8988T (cell line): ENCODE measurements around the gene DBN1.
"Not testable (repeated sequence)": the region's sequence is repeated elsewhere in the genome, so short reads cannot be mapped to it uniquely, and the experiment has no call there.

ENCODE experiments used
- DNase-seq: peaks from one replicate; pipeline ENCODE4 v3.0.0; 2011

DBN1 gene

GRCh38 chr5:177490992-177491391 is 17.6 kb upstream of the DBN1 start:
- DNase-seq, result no peak

GRCh38 chr5:177490311-177490991 is 17.0 kb upstream of the DBN1 start:
- no peak for DNase-seq

GRCh38 chr5:177489119-177489716 is 15.8 kb upstream of the DBN1 start:
- DNase-seq, result peak; percentile 84

GRCh38 chr5:177487975-177488374 is 14.5 kb upstream of the DBN1 start:
- DNase-seq, result no peak

- DNase-seq, result no peak
These were observed 13.7 kb upstream of the DBN1 start for GRCh38 chr5:177487144-177487543.

GRCh38 chr5:177486256-177486655 is 12.8 kb upstream of the DBN1 start:
- no peak for DNase-seq

- DNase-seq, result not testable (repeated sequence)
These were observed 12.3 kb upstream of the DBN1 start for GRCh38 chr5:177485753-177486152.

GRCh38 chr5:177484902-177485549 is 11.6 kb upstream of the DBN1 start:
- no peak for DNase-seq

- no peak for DNase-seq
These were observed 10.8 kb upstream of the DBN1 start for GRCh38 chr5:177483994-177484901.

GRCh38 chr5:177483042-177483441 is 9.6 kb upstream of the DBN1 start:
- DNase-seq, result no peak

GRCh38 chr5:177482359-177482795 is 8.9 kb upstream of the DBN1 start:
- no peak for DNase-seq

GRCh38 chr5:177479774-177480173 is 6.3 kb upstream of the DBN1 start:
- no peak for DNase-seq

GRCh38 chr5:177478711-177479646 is 5.5 kb upstream of the DBN1 start:
- no peak for DNase-seq

GRCh38 chr5:177477701-177478477 is 4.5 kb upstream of the DBN1 start:
- no peak for DNase-seq

- no peak for DNase-seq
These were observed 3.2 kb upstream of the DBN1 start for GRCh38 chr5:177476531-177477233.

- no peak for DNase-seq
These were observed 2.4 kb upstream of the DBN1 start for GRCh38 chr5:177475563-177476427.

- no peak for DNase-seq
These were observed 1.6 kb upstream of the DBN1 start for GRCh38 chr5:177474846-177475562.

GRCh38 chr5:177474002-177474476 is 605 bp upstream of the DBN1 start:
- no peak for DNase-seq
